Mesothelial cell of epicardium (in vitro differentiated cells): ENCODE measurements around the gene LHFPL3. TPM values are rescaled to one million over a fixed set of nuclear protein-coding genes. Genes with fewer than 3 reads are reported as not detected.

Experiments used
- DNase-seq, 2 experiments: peaks; one replicate each; pipeline ENCODE4 v3.0.0; 2021; ENCODE audit warnings: low spot score in 2 of 2; ENCODE audit not compliant: unreplicated experiment in 2 of 2
- H3K27ac Mint-ChIP-seq: 2 replicates; pipeline ENCODE4 v1.8.0; 2021; ENCODE audit warnings: mixed read lengths
- H3K27me3 Mint-ChIP-seq: 2 replicates; pipeline ENCODE4 v1.8.0; 2021; ENCODE audit warnings: low read depth, mixed read lengths
- H3K36me3 Mint-ChIP-seq: 2 replicates; pipeline ENCODE4 v1.8.0; 2021; ENCODE audit warnings: mixed read lengths
- H3K4me1 Mint-ChIP-seq: 2 replicates; pipeline ENCODE4 v1.8.0; 2021; ENCODE audit warnings: mixed read lengths
- H3K4me3 Mint-ChIP-seq: 2 replicates; pipeline ENCODE4 v1.8.0; 2021; ENCODE audit warnings: mild to moderate bottlenecking, moderate library complexity, mixed read lengths
- H3K9me3 Mint-ChIP-seq: 2 replicates; pipeline ENCODE4 v1.8.0; 2021; ENCODE audit warnings: mixed read lengths
- total RNA-seq: library from RNA; stranded (reverse); gene quantifications from 3 replicates; pipeline ENCODE4 v1.2.1, GENCODE V29; 2021
- TF ChIP-seq, protein P1 (sequence below): fragments of 200-600 bp; sonication (generic); IDR thresholded peaks from one replicate; pipeline ENCODE4 v1.5.0; 2021; ENCODE audit warnings: antibody characterized with exemption; ENCODE audit not compliant: unreplicated experiment

LHFPL3 gene
- total RNA-seq, 1 donor from 2014 or later, result not detected

DNA sequence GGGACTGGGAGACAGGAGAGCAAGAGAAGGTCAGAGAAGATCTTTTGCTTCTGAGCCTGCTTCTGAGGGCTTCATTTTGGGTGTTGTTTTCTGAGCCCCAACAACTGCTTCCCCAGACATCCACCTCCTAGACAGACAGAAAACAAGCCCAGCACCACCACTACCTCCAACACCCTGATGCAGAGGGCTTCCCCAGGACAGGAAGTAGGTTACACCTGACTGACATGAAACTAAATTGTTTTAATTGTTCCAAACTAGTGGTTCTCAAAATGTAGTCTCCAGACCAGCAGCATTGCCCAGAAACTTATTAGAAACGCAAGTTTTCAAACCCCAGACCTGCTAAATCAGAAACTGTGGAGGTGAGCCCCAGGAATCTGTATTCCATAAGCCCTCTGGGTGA lies 522.0 kb downstream of the LHFPL3 start:
- TF ChIP-seq, protein P1, sequence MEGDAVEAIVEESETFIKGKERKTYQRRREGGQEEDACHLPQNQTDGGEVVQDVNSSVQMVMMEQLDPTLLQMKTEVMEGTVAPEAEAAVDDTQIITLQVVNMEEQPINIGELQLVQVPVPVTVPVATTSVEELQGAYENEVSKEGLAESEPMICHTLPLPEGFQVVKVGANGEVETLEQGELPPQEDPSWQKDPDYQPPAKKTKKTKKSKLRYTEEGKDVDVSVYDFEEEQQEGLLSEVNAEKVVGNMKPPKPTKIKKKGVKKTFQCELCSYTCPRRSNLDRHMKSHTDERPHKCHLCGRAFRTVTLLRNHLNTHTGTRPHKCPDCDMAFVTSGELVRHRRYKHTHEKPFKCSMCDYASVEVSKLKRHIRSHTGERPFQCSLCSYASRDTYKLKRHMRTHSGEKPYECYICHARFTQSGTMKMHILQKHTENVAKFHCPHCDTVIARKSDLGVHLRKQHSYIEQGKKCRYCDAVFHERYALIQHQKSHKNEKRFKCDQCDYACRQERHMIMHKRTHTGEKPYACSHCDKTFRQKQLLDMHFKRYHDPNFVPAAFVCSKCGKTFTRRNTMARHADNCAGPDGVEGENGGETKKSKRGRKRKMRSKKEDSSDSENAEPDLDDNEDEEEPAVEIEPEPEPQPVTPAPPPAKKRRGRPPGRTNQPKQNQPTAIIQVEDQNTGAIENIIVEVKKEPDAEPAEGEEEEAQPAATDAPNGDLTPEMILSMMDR, result no peak
- no peaks in the 10 kb centered on the region for H3K4me1 Mint-ChIP-seq
- no peak overlapping the region for H3K27ac Mint-ChIP-seq
- H3K4me3 Mint-ChIP-seq, result no peak overlapping the region
- H3K9me3 Mint-ChIP-seq, result no peaks in the 10 kb centered on the region
- no peaks in the 10 kb centered on the region for H3K36me3 Mint-ChIP-seq
- peaks cover 52% of the 10 kb centered on the region for H3K27me3 Mint-ChIP-seq
- DNase-seq, result no peak

DNA sequence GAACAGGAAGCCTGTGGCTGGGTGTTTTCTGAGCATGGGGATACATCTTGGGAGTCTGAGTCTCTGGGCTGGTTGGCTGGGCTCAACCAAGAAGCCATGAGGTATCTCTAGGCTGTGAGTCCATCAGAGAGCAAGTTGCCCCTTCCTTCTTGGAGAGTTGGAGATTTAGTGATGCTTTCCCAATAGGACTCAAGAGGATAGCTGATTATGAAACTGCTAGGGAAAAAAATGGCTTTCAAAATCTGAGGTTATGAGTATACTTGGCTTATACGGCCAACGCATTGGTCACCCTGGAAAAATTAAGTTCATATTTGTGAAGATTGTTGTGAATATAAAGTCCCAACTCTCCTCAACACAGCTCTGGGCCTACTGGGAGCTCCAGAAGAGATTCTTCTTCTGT lies 522.9 kb downstream of the LHFPL3 start:
- TF ChIP-seq, protein P1, result no peak
- Mint-ChIP-seq H3K4me3 (no peak overlapping the region), H3K27ac (no peak overlapping the region), H3K9me3 (no peaks in the 10 kb centered on the region), H3K36me3 (no peaks in the 10 kb centered on the region), H3K4me1 (no peaks in the 10 kb centered on the region), H3K27me3 (peaks cover 46% of the 10 kb centered on the region)
- DNase-seq, result no peak

DNA sequence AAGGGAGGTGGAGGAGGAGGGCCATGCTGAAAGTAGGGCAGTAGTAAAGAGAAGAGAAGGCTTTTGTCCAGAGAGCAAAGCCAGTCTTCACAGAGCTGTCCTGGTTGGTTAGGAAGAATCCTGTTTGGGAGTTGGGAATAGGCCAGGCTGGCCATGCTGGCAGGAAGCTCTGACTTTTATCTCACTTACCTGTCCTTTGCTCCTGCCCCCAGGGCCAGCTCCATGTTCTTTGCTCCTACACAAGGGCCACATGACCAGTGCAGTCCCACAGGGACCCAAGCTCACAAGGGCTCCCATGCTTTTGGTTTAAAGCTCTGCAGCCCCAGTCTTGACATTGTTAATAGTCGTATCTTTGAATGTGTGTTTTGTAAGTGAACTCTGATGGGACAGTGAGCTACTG lies 524.0 kb downstream of the LHFPL3 start:
- Mint-ChIP-seq H3K4me3 (no peak overlapping the region), H3K4me1 (no peaks in the 10 kb centered on the region), H3K27ac (no peak overlapping the region), H3K9me3 (no peaks in the 10 kb centered on the region), H3K27me3 (peaks cover 43% of the 10 kb centered on the region), H3K36me3 (no peaks in the 10 kb centered on the region)
- TF ChIP-seq, protein P1, result no peak
- no peak for DNase-seq

DNA sequence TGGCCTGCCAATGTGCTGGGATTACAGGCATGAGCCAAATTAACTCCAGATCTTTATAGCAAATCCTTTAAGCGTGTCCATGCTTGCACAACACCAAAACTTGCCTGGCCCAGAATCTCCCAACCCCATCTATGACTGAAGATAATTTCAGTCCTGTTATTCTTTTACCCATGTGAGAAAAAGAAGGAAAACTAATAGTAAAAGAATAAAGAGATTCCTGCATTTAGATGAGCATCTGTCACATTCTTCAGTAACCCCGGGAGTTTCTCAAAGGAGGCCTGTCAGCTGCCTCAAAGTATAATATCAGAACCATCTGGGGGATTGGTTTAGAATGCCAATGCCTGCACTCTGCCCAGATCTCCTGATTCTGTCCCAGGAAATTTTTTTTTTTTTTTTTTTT lies 527.5 kb downstream of the LHFPL3 start:
- peaks cover 52% of the 10 kb centered on the region for H3K27me3 Mint-ChIP-seq
- H3K9me3 Mint-ChIP-seq, result no peaks in the 10 kb centered on the region
- H3K4me3 Mint-ChIP-seq, result no peak overlapping the region
- H3K4me1 Mint-ChIP-seq, result no peaks in the 10 kb centered on the region
- DNase-seq, result no peak
- TF ChIP-seq, protein P1, result no peak
- no peaks in the 10 kb centered on the region for H3K36me3 Mint-ChIP-seq
- no peak overlapping the region for H3K27ac Mint-ChIP-seq

DNA sequence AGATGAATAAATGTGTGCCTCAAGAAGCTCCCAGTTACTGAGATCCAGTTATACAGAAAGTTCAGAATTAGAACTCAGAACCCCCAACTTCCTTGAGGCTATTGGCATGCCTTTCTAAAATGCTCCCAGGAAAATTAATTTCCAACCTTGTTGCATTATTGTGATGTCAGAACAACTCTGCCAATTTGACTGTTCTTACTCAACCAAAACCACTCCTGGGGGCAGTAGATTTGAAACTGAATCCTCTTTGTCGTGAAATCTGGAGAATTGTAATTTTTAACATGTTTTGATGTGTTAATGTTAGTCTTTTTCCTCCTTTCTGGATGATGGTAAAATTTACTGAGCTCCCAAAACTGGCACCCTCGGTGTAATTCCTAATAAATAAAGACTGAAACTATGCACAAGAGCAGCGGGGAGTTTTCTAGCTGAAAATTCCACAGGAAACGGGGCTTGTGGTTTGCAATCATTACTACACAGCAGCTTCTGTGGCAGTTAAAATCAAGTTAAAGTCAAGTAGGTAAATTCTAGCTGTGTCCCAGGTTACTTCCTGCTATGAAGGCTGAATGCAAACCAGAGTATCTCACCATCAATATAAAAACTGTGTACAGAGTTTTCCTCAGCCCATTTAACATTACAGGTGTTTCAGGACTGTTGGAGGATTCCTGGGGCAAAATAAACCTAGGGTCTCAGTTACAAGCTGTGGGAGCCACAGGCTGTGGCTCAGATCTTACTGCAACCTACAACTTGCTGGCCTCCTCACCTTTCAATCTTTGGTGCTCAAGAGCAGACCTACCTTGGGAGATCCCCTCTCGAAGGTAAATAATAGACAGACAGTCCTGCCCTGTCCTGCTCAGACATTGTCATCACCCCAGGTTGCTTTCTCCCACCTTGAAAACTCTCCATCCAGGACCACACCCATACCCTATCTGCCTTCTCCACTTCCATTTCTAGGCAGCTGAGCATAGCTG lies 529.3 kb downstream of the LHFPL3 start:
- DNase-seq, result no peak
- no peaks in the 10 kb centered on the region for H3K36me3 Mint-ChIP-seq
- TF ChIP-seq, protein P1, result no peak
- no peak overlapping the region for H3K27ac Mint-ChIP-seq
- H3K4me1 Mint-ChIP-seq, result no peaks in the 10 kb centered on the region
- no peaks in the 10 kb centered on the region for H3K9me3 Mint-ChIP-seq
- H3K27me3 Mint-ChIP-seq, result peaks cover 57% of the 10 kb centered on the region
- H3K4me3 Mint-ChIP-seq, result no peak overlapping the region
